Activated CD4-positive, alpha-beta memory T cell treated with anti-CD3 and anti-CD28 coated beads, Interleukin-2, amount 10 ng/mL, durations not matched to agents 7 days and 5 days (primary cell): ENCODE measurements around the gene LIPJ. TPM values are rescaled to one million over a fixed set of nuclear protein-coding genes. Genes with fewer than 3 reads are reported as not detected.

ENCODE experiments used
- CTCF ChIA-PET: fragments of 350-600 bp; sonication (Branson Sonifier 250); formaldehyde crosslinking; loops from one replicate; lab custom pipeline; 2021; ENCODE audit warnings: antibody characterized with exemption, inconsistent platforms; lab: Charles Lee
- POLR2A ChIA-PET: fragments of 350-600 bp; sonication (Branson Sonifier 250); formaldehyde crosslinking; loops from one replicate; lab custom pipeline; 2021; ENCODE audit warnings: antibody characterized with exemption; lab: Charles Lee
- DNase-seq: peaks from one replicate; pipeline ENCODE4 v3.0.0-alpha.2; 2020
- H3K27ac Mint-ChIP-seq: one replicate; pipeline ENCODE4 v1.8.0; 2021; ENCODE audit warnings: mild to moderate bottlenecking, mixed read lengths
- H3K27me3 Mint-ChIP-seq: one replicate; pipeline ENCODE4 v1.8.0; 2021; ENCODE audit warnings: mixed read lengths
- H3K36me3 Mint-ChIP-seq: one replicate; pipeline ENCODE4 v1.8.0; 2021; ENCODE audit warnings: low read depth, mixed read lengths
- H3K4me1 Mint-ChIP-seq: one replicate; pipeline ENCODE4 v1.8.0; 2021; ENCODE audit warnings: mixed read lengths
- H3K4me3 Mint-ChIP-seq: one replicate; pipeline ENCODE4 v1.8.0; 2021; ENCODE audit warnings: mild to moderate bottlenecking, mixed read lengths
- H3K9me3 Mint-ChIP-seq: one replicate; pipeline ENCODE4 v1.8.0; 2021; ENCODE audit warnings: mixed read lengths
- total RNA-seq, 2 experiments: library from RNA; stranded (reverse); gene quantifications; one replicate each; pipeline ENCODE4 v1.2.3, GENCODE V29; 2021

Gene LIPJ, protein sequence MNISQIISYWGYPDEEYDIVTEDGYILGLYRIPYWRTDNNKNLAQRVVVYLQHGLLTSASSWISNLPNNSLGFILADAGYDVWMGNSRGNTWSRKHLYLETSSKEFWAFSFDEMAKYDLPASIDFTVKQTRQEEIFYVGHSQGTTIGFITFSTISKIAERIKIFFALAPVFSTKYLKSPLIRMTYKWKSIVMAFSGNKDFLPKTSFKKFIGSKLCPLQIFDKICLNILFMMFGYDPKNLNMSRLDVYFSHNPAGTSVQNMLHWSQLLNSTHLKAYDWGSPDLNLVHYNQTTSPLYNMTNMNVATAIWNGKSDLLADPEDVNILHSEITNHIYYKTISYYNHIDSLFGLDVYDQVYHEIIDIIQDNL
- not detected for total RNA-seq

DNA sequence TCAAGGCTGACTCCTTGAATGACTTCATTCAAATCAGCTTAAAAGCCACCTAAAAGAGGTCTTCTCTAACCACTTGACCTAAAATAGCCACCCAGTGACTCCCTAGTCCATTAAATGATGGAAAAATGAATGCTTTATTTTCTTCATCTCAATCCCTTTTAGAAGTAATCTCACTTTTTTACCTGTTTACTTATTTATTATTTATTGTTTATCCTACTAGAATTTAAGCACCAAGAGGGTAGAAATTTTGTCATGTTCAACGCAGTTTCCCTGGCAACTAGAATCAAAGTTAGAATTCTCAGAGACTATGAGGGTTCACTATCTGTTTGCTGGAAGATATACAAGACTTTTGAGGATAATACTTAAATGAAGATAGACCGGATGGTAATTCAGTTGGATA is at the start of gene LIPJ:
LIPJ (plus strand) TSS at position 301 of the 400 bp plus-strand sequence. CDS start 3,926 bp downstream, outside the sequence.
- CTCF ChIA-PET = interaction anchor here (2.0 kb wide), 1 partner anchor 10 kb away, joined by 4 read pairs; no protein-coding TSS in a partner anchor
- Mint-ChIP-seq H3K9me3 (no peaks in the 10 kb centered on the region), H3K4me1 (peaks cover 11% of the 10 kb centered on the region), H3K27me3 (peaks cover 14% of the 10 kb centered on the region), H3K27ac (no peak within 1 kb of the TSS), H3K4me3 (no peak within 1 kb of the TSS), H3K36me3 (no peaks in the 10 kb centered on the region)
- POLR2A ChIA-PET = no interaction called here
- DNase-seq = no peak

DNA sequence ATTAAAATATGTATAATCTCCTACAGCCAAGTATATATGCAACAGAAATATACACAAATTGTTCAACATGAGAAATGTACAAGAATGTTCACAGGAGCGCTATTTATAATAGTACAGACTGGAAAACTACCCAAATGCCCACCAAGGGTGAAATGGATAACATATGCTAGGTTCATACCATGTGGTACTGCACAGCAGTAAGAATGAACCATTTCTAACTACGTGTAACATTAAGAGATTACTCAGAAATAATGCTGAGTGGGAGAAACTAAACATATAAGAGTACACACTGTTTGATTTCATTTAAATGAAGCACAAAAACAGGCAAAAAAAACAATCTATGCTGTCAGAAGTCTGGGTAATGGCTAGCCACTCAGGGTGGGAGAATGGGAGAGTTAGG is 49.2 kb upstream of the LIPJ start:
- DNase-seq = no peak
- Mint-ChIP-seq H3K36me3 (no peaks in the 10 kb centered on the region), H3K27me3 (peaks cover 7% of the 10 kb centered on the region), H3K4me1 (no peaks in the 10 kb centered on the region), H3K27ac (no peak overlapping the region), H3K9me3 (no peaks in the 10 kb centered on the region), H3K4me3 (no peak overlapping the region)
- CTCF ChIA-PET = no interaction called here
- POLR2A ChIA-PET = no interaction called here

DNA sequence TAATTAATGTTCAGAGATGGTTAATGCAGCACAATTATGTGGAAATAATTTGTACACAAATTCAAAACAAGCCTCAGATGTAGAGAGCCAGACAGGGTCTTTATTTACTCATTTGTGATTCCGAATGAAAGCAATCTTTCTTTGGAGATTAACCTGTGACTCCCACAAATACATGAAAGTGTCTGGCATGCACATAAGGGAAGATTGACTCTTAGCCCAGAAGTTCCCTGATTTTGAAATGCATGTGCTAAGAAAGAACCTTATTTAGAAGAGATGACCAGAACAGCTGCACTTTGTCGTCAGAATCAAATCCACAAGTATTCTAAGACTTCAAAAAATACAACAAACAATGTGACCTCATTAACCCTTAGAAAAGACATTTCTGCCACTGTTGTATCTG is 48.5 kb upstream of the LIPJ start:
- no peak for DNase-seq
- CTCF ChIA-PET = no interaction called here
- no peaks in the 10 kb centered on the region for H3K36me3 Mint-ChIP-seq
- no peak overlapping the region for H3K27ac Mint-ChIP-seq
- H3K9me3 Mint-ChIP-seq = no peaks in the 10 kb centered on the region
- H3K27me3 Mint-ChIP-seq = peaks cover 7% of the 10 kb centered on the region
- no peaks in the 10 kb centered on the region for H3K4me1 Mint-ChIP-seq
- no peak overlapping the region for H3K4me3 Mint-ChIP-seq
- POLR2A ChIA-PET = no interaction called here

DNA sequence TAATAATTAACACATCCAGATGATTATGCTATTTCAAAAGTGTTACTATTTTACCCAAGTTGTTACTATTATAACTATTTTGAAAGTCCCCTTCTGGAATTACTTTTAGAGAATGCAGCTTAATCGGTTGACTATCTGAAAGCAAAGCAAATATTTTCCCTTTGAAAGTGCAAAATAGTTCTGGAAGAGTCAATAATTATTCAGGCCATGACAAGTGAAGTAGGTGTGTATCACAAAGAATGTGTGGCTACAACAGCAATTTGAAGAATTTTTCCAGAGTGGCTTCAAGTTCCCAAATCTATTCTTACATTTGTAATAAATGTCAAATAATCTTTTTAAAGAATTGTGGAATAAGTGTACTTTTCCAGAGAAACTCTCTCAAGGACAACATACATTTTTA is 46.2 kb upstream of the LIPJ start:
- Mint-ChIP-seq H3K36me3 (no peaks in the 10 kb centered on the region), H3K4me1 (peaks cover 7% of the 10 kb centered on the region), H3K27ac (no peak overlapping the region), H3K27me3 (peaks cover 7% of the 10 kb centered on the region), H3K9me3 (no peaks in the 10 kb centered on the region), H3K4me3 (no peak overlapping the region)
- DNase-seq = no peak
- ChIA-PET POLR2A (no interaction called here), CTCF (no interaction called here)

DNA sequence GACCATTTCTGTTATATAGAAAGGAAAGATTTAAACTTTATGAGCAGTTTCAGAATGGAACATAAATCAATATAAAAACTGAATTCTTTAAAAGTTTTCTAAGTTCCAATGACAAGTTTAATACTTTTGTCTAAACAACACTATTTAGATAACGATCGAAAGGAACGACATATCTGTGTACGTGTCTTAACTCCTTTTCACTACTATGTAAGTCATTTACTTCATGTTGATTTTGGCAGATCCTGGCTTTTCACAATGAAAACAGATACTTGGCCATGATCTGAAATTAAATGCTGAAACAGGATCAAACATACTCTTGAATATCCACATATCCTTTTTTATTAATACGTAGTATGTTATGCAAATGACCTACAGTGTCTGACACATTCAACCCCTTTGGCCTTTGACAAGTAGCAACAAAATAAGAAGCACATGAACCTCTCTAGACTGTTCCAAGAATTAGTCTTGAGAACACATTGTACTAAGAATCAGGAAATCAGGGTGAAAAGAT is 45.4 kb upstream of the LIPJ start:
- CTCF ChIA-PET = no interaction called here

DNA sequence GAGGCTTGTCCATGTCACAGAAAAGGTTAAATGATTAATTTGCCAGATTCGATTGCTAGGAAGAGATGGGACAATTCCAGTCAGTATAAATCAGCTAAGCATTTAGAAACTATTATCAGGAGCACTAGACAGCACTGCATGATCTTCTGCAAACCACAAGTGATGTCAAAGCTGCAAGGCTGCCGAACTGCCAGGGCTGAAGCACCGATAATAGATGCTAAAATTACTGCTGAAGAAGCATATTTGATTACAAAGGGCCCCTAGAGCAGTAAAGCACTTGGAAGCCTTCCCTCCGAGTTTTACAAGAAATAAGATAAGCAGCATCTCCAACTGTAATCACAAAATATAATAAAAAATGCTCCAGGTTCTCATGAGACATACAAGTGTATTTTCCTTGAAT is 44.0 kb upstream of the LIPJ start:
- ChIA-PET POLR2A (no interaction called here), CTCF (no interaction called here)
- no peaks in the 10 kb centered on the region for H3K9me3 Mint-ChIP-seq

More for the DNA sequence above, 45.4 kb upstream of the LIPJ start:
- H3K27ac Mint-ChIP-seq = no peak overlapping the region
- H3K4me3 Mint-ChIP-seq = no peak overlapping the region
- DNase-seq = no peak
- H3K4me1 Mint-ChIP-seq = peaks cover 7% of the 10 kb centered on the region
- H3K9me3 Mint-ChIP-seq = no peaks in the 10 kb centered on the region
- POLR2A ChIA-PET = no interaction called here
- H3K27me3 Mint-ChIP-seq = peaks cover 6% of the 10 kb centered on the region
- no peaks in the 10 kb centered on the region for H3K36me3 Mint-ChIP-seq

DNA sequence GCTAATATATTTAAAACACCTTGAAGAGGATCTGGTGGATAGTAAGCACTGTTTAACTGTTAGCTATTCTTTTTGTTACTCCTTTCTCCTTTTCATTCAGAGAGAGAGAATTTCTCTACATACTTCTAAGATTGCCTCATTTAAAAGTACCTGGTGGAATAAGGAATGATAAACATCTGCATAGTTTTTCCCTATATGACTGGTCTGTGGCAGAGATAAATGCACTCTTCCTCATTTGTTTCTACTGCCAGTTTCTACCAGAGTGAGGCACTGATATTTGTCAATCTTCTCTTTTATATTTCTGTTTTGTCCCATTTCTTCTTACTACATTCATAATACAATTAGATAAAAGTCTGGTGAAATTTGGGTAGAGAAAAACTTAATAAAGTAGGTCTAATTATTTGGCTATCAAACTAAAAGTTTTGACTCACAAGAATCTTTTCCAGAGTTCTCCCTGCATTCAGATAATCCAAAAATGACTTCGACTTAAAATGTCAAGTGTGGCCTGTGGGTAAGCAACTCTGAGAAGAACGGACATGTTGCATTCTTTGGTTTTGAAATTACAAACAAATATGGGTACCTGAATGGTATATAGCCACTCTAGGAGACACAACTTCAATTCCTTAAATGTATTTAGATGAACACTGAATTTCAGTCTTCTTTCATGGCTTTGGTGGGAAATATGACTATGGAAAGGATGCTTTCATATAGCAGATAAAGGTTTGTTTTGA is 42.3 kb upstream of the LIPJ start:
- Mint-ChIP-seq H3K27ac (no peak overlapping the region), H3K4me1 (peaks cover 7% of the 10 kb centered on the region), H3K36me3 (no peaks in the 10 kb centered on the region), H3K9me3 (no peaks in the 10 kb centered on the region), H3K4me3 (no peak overlapping the region), H3K27me3 (no peaks in the 10 kb centered on the region)
- DNase-seq = no peak
- ChIA-PET POLR2A (no interaction called here), CTCF (interaction anchor here (0.7 kb wide), 1 partner anchor 38 kb away, joined by 3 read pairs; no protein-coding TSS in a partner anchor)

More for the DNA sequence above, 44.0 kb upstream of the LIPJ start:
- no peak overlapping the region for H3K27ac Mint-ChIP-seq
- H3K4me3 Mint-ChIP-seq = no peak overlapping the region
- no peak for DNase-seq
- H3K4me1 Mint-ChIP-seq = peaks cover 7% of the 10 kb centered on the region
- H3K27me3 Mint-ChIP-seq = peaks cover under 1% of the 10 kb centered on the region
- H3K36me3 Mint-ChIP-seq = no peaks in the 10 kb centered on the region

DNA sequence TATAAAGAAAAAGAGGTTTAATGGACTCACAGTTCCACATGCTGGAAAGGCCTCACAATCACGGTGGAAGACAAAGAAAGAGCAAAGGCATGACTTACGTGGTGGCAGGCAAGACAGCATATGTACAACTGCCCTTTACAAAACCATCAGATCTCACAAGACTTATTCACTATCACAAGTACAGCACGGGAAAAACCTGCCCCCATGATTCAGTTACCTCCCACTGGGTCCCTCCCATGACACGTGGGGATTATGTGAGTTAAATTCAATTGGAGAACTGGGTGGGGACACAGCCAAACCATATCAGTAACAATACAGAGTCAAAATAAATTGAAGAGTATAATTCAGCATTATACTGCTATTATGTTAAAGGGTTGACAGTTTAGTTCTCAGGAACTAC is 41.2 kb upstream of the LIPJ start:
- Mint-ChIP-seq H3K36me3 (no peaks in the 10 kb centered on the region), H3K9me3 (no peaks in the 10 kb centered on the region), H3K4me1 (peaks cover 7% of the 10 kb centered on the region), H3K27ac (no peak overlapping the region), H3K27me3 (no peaks in the 10 kb centered on the region), H3K4me3 (no peak overlapping the region)
- no peak for DNase-seq
- CTCF ChIA-PET = no interaction called here
- POLR2A ChIA-PET = no interaction called here

DNA sequence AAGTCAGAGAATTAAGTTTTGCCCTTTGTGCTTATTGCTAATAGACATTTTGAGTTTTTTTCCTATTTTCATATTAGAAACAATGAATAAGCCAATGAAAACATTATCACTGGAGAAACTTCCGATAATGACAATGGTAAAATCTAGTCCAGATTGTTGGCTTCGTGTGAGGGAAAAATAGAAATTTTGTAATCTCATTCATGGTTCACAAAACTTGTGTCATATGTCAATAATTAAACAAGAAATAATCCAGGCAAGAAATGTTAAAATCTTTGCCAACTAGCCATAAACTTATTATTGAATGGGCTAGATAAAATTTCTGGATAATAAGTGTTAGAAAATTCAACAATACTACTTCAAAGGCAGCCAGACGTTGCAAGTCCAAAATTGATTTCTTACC is 40.1 kb upstream of the LIPJ start:
- Mint-ChIP-seq H3K4me1 (peaks cover 7% of the 10 kb centered on the region), H3K27ac (no peak overlapping the region), H3K36me3 (no peaks in the 10 kb centered on the region), H3K9me3 (no peaks in the 10 kb centered on the region), H3K4me3 (no peak overlapping the region), H3K27me3 (no peaks in the 10 kb centered on the region)
- ChIA-PET CTCF (no interaction called here), POLR2A (no interaction called here)
- no peak for DNase-seq

DNA sequence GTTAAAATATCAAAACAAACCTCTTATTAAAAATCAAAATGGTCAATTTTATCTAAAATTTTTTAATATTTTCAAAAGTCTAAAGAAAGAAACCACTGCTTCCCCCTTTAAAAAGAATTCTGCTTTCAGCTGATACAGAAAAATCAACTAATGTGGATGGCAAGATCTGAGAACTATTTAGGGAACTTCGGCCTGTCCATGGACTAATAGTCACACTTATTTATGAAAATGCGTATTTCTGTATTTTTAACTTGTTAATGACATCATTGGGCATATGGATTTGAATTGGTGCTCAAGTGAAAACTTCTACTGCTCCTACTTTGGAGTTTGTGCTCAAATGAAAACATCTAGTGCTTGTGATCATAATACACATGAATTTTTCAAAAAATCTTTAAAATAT is 35.3 kb upstream of the LIPJ start:
- H3K27me3 Mint-ChIP-seq = no peaks in the 10 kb centered on the region
- no peak for DNase-seq
- H3K27ac Mint-ChIP-seq = no peak overlapping the region
- no peaks in the 10 kb centered on the region for H3K36me3 Mint-ChIP-seq
- CTCF ChIA-PET = interaction anchor here (1.0 to 2.8 kb wide), 2 partner anchors 32 to 700 kb away, joined by 3 to 20 read pairs; partner anchors contain the start of gene RNLS
- no peak overlapping the region for H3K4me3 Mint-ChIP-seq
- POLR2A ChIA-PET = no interaction called here
- peaks cover 3% of the 10 kb centered on the region for H3K4me1 Mint-ChIP-seq
- no peaks in the 10 kb centered on the region for H3K9me3 Mint-ChIP-seq

DNA sequence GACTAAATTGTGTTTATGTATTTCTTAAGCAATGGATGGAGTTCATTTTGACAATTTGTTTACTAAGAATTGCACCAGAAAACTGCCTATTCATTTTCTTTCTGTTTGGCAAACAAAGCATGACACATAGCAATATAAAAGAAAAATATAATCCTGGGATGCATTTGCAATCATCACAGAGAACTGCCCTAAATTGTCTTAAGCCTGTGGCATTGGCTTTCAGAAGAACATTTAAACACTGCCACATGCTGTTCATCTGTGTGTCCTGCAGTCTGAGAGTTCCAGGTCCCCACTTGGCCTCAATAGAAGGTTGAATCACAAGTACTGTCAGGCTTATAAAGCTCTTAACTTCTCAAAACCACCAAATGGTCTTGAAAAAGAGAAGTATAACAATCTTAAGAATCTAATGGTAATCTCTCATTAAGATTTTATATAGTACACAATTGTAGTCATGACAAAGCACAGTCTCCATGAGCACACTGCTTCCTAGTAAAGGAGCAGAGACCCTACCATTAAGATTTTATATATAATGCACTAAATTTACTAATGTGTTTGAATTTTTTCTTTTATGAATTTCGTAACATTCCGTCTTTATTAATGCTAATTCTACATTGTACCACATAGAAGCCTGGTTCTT is 33.3 kb upstream of the LIPJ start:
- no peaks in the 10 kb centered on the region for H3K36me3 Mint-ChIP-seq

DNA sequence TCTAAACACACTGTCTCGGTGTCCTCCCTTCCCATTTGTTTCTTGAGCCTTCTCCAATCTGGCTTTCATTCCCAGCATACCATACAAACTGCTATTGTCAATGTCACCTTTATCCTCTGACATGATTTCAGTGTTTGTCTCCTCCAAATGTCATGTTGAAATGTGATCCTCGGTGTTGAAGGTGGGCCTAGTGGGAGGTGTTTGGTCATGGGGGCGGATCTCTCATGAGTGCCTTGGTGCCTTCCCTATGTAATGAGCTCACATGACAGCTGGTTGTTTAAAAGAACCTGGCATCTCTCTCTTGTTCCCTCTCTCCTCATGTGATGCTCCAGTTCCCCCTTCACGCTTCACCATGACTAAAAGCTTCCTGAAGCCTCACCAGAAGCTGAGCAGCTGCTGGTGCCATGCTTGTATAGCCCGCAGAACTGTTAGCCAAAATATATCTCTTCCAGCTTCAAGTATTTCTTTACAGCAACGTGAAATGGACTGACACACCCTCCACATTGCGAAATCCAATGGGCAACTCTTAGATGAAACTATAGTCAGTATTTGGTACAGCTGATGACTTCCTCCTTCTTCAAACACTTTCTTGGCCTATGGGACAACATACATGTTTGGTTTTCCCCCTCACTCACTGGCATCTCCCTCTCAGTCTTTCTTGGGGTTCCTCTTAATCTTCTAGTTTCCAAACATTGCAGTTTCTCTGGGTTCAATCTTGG is 31.2 kb upstream of the LIPJ start:
- no peaks in the 10 kb centered on the region for H3K9me3 Mint-ChIP-seq
- CTCF ChIA-PET = interaction anchor here (1.6 kb wide), 2 partner anchors 163 to 696 kb away, joined by 3 read pairs; no protein-coding TSS in a partner anchor
- H3K4me3 Mint-ChIP-seq = no peak overlapping the region
- H3K27ac Mint-ChIP-seq = no peak overlapping the region
- H3K36me3 Mint-ChIP-seq = no peaks in the 10 kb centered on the region
- POLR2A ChIA-PET = interaction anchor here (0.6 to 1.7 kb wide), 2 partner anchors 8 to 693 kb away, joined by 3 to 5 read pairs; no protein-coding TSS in a partner anchor
- H3K4me1 Mint-ChIP-seq = peaks cover 4% of the 10 kb centered on the region
- no peaks in the 10 kb centered on the region for H3K27me3 Mint-ChIP-seq
- DNase-seq = no peak

More for the DNA sequence above, 33.3 kb upstream of the LIPJ start:
- DNase-seq = peak; percentile 52
- ChIA-PET POLR2A (interaction anchor here (0.8 to 2.7 kb wide), 2 partner anchors 691 to 702 kb away, joined by 3 to 12 read pairs; partner anchors contain the start of genes KLLN and PTEN), CTCF (interaction anchor here (0.6 to 2.8 kb wide), 10 partner anchors 11 to 702 kb away, joined by 3 to 20 read pairs (median 4); partner anchors contain the start of genes KLLN and PTEN)
- Mint-ChIP-seq H3K4me1 (peaks cover 3% of the 10 kb centered on the region), H3K4me3 (no peak overlapping the region), H3K27me3 (no peaks in the 10 kb centered on the region), H3K9me3 (no peaks in the 10 kb centered on the region), H3K27ac (no peak overlapping the region)
